HEK293 (cell line): ENCODE data around the gene UGT2B11.

Source experiments
- ELK4 ChIP-seq: IDR thresholded peaks from 2 replicates; pipeline ENCODE4 v1.6.1; 2011; ENCODE audit warnings: mild to moderate bottlenecking, low read depth, low read length, borderline replicate concordance
- KLF16 ChIP-seq: fragments of 450-650 bp; formaldehyde crosslinking; IDR thresholded peaks from 2 replicates; pipeline ENCODE4 v1.5.1; 2017; ENCODE audit warnings: missing biosample characterization, missing genetic modification characterization
- KLF9 ChIP-seq: fragments of 450-650 bp; formaldehyde crosslinking; IDR thresholded peaks from 2 replicates; pipeline ENCODE4 v1.5.1; 2016; ENCODE audit warnings: missing biosample characterization, missing genetic modification characterization, low read depth
- ZBTB17 ChIP-seq: fragments of 450-650 bp; formaldehyde crosslinking; IDR thresholded peaks from 2 replicates; pipeline ENCODE4 v1.5.1; 2016; ENCODE audit warnings: missing biosample characterization, missing genetic modification characterization
- ZBTB7A ChIP-seq: fragments of 450-650 bp; formaldehyde crosslinking; IDR thresholded peaks from 2 replicates; pipeline ENCODE4 v1.5.1; 2016; ENCODE audit warnings: low read depth, missing biosample characterization, missing genetic modification characterization
- ZNF324 ChIP-seq: fragments of 450-650 bp; formaldehyde crosslinking; IDR thresholded peaks from 2 replicates; pipeline ENCODE4 v1.5.1; 2016; ENCODE audit warnings: missing biosample characterization, missing genetic modification characterization
- ZNF654 ChIP-seq: fragments of 450-650 bp; formaldehyde crosslinking; IDR thresholded peaks from 2 replicates; pipeline ENCODE4 v1.5.1; 2016; ENCODE audit warnings: low read depth, missing biosample characterization, missing genetic modification characterization
- TF ChIP-seq, protein P1 (sequence below): fragments of 450-650 bp; formaldehyde crosslinking; IDR thresholded peaks from 2 replicates; pipeline ENCODE4 v1.5.1; 2016; ENCODE audit warnings: missing biosample characterization, missing genetic modification characterization
- TF ChIP-seq, protein P2 (sequence below): fragments of 450-650 bp; formaldehyde crosslinking; IDR thresholded peaks from 2 replicates; pipeline ENCODE4 v1.5.1; 2017; ENCODE audit warnings: missing biosample characterization, missing genetic modification characterization

GRCh38 chr4:69196209-69196965 lies 18.2 kb downstream of the UGT2B11 start:
- TF ChIP-seq ZNF654 (tag by site-specific recombination) (no peak), KLF16 (tag by site-specific recombination) (no peak), KLF9 (tag by site-specific recombination) (no peak), ELK4 (no peak), ZBTB17 (tag by site-specific recombination) (no peak), ZNF324 (tag by site-specific recombination) (no peak), ZBTB7A (tag by site-specific recombination) (no peak)
- TF ChIP-seq, protein P1, sequence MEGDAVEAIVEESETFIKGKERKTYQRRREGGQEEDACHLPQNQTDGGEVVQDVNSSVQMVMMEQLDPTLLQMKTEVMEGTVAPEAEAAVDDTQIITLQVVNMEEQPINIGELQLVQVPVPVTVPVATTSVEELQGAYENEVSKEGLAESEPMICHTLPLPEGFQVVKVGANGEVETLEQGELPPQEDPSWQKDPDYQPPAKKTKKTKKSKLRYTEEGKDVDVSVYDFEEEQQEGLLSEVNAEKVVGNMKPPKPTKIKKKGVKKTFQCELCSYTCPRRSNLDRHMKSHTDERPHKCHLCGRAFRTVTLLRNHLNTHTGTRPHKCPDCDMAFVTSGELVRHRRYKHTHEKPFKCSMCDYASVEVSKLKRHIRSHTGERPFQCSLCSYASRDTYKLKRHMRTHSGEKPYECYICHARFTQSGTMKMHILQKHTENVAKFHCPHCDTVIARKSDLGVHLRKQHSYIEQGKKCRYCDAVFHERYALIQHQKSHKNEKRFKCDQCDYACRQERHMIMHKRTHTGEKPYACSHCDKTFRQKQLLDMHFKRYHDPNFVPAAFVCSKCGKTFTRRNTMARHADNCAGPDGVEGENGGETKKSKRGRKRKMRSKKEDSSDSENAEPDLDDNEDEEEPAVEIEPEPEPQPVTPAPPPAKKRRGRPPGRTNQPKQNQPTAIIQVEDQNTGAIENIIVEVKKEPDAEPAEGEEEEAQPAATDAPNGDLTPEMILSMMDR (tag by site-specific recombination) = no peak
- TF ChIP-seq, protein P2, sequence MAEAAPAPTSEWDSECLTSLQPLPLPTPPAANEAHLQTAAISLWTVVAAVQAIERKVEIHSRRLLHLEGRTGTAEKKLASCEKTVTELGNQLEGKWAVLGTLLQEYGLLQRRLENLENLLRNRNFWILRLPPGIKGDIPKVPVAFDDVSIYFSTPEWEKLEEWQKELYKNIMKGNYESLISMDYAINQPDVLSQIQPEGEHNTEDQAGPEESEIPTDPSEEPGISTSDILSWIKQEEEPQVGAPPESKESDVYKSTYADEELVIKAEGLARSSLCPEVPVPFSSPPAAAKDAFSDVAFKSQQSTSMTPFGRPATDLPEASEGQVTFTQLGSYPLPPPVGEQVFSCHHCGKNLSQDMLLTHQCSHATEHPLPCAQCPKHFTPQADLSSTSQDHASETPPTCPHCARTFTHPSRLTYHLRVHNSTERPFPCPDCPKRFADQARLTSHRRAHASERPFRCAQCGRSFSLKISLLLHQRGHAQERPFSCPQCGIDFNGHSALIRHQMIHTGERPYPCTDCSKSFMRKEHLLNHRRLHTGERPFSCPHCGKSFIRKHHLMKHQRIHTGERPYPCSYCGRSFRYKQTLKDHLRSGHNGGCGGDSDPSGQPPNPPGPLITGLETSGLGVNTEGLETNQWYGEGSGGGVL = no peak
